ENCODE results near the gene WWP2. TPM values are rescaled to one million over a fixed set of nuclear protein-coding genes. Genes with fewer than 3 reads are reported as not detected.
"Not testable (repeated sequence)": the region's sequence is repeated elsewhere in the genome, so short reads cannot be mapped to it uniquely, and the experiment has no call there.

The WWP2 gene
- polyA plus RNA-seq, 4 donors, result 32.4 to 44.6 (median 35.4) TPM

- Histone ChIP-seq H3K4me1 (ENCODE audit: control insufficient read depth in 3 of 3, insufficient read depth in 2 of 3, low read depth in 1 of 3, low read length in 2 of 3) (no peaks in the 10 kb centered on the region), H3K9me3 (ENCODE audit: control insufficient read depth in 2 of 2, insufficient read depth in 1 of 2, low read depth in 1 of 2, low read length in 1 of 2) (no peaks in the 10 kb centered on the region), H3K27me3 (ENCODE audit: control insufficient read depth in 3 of 3, insufficient read depth in 3 of 3, low read length in 3 of 3) (no peaks in the 10 kb centered on the region), H3K4me3 (ENCODE audit: low read depth in 1 of 3, low read length in 3 of 3) (no peak overlapping the region), H3K27ac (ENCODE audit: low read depth in 1 of 3, low read length in 2 of 3) (peak overlapping the region in 2 of 3 donors; percentile 40 to 86), H3K36me3 (ENCODE audit: control insufficient read depth in 3 of 3, insufficient read depth in 2 of 3, low read depth in 1 of 3, low read length in 3 of 3) (peaks cover 0 to 54% (median 3%) of the 10 kb centered on the region in 3 donors)
- DNase-seq, result peak in 1 of 2 donors; percentile 32
- 34 to 54% (median 38%) methylated on average over 10 of the region's 10 CpGs for WGBS, 3 donors
- FAIRE-seq, result no peak
These were observed 61.9 kb downstream of the WWP2 start for GRCh38 chr16:69823831-69824563.

GRCh38 chr16:69824564-69825142 is 62.5 kb downstream of the WWP2 start:
- FAIRE-seq; H3K4me1 ChIP-seq (ENCODE audit: control insufficient read depth in 3 of 3, insufficient read depth in 2 of 3, low read depth in 1 of 3, low read length in 2 of 3); H3K27me3 ChIP-seq (ENCODE audit: control insufficient read depth in 3 of 3, insufficient read depth in 3 of 3, low read length in 3 of 3); DNase-seq; H3K27ac ChIP-seq (ENCODE audit: low read depth in 1 of 3, low read length in 2 of 3); H3K9me3 ChIP-seq (ENCODE audit: control insufficient read depth in 2 of 2, insufficient read depth in 1 of 2, low read depth in 1 of 2, low read length in 1 of 2); H3K4me3 ChIP-seq (ENCODE audit: low read depth in 1 of 3, low read length in 3 of 3): not testable (repeated sequence)
- H3K36me3 ChIP-seq (ENCODE audit: control insufficient read depth in 3 of 3, insufficient read depth in 2 of 3, low read depth in 1 of 3, low read length in 3 of 3), result peaks cover 0 to 53% (median 3%) of the 10 kb centered on the region in 3 donors
- 82 to 92% (median 91%) methylated on average over 4 of the region's 4 CpGs for WGBS, 3 donors

- FAIRE-seq (no peak), DNase-seq (no peak)
- Histone ChIP-seq H3K27me3 (ENCODE audit: control insufficient read depth in 3 of 3, insufficient read depth in 3 of 3, low read length in 3 of 3) (no peaks in the 10 kb centered on the region), H3K9me3 (ENCODE audit: control insufficient read depth in 2 of 2, insufficient read depth in 1 of 2, low read depth in 1 of 2, low read length in 1 of 2) (no peaks in the 10 kb centered on the region), H3K4me3 (ENCODE audit: low read depth in 1 of 3, low read length in 3 of 3) (no peak overlapping the region), H3K27ac (ENCODE audit: low read depth in 1 of 3, low read length in 2 of 3) (no peak overlapping the region), H3K4me1 (ENCODE audit: control insufficient read depth in 3 of 3, insufficient read depth in 2 of 3, low read depth in 1 of 3, low read length in 2 of 3) (peaks cover 0 to 17% (median 0%) of the 10 kb centered on the region in 3 donors), H3K36me3 (ENCODE audit: control insufficient read depth in 3 of 3, insufficient read depth in 2 of 3, low read depth in 1 of 3, low read length in 3 of 3) (peaks cover 0 to 43% (median 3%) of the 10 kb centered on the region in 3 donors)
- WGBS, 3 donors, result 77 to 85% (median 77%) methylated on average over 5 of the region's 5 CpGs
These were observed 65.4 kb downstream of the WWP2 start for GRCh38 chr16:69827524-69827923.

GRCh38 chr16:69829338-69829737 is 67.2 kb downstream of the WWP2 start:
- FAIRE-seq (no peak), DNase-seq (no peak)
- Histone ChIP-seq H3K4me1 (ENCODE audit: control insufficient read depth in 3 of 3, insufficient read depth in 2 of 3, low read depth in 1 of 3, low read length in 2 of 3) (peaks cover 0 to 33% (median 4%) of the 10 kb centered on the region in 3 donors), H3K9me3 (ENCODE audit: control insufficient read depth in 2 of 2, insufficient read depth in 1 of 2, low read depth in 1 of 2, low read length in 1 of 2) (no peaks in the 10 kb centered on the region), H3K36me3 (ENCODE audit: control insufficient read depth in 3 of 3, insufficient read depth in 2 of 3, low read depth in 1 of 3, low read length in 3 of 3) (peaks cover 0 to 35% (median 3%) of the 10 kb centered on the region in 3 donors), H3K27ac (ENCODE audit: low read depth in 1 of 3, low read length in 2 of 3) (no peak overlapping the region), H3K4me3 (ENCODE audit: low read depth in 1 of 3, low read length in 3 of 3) (no peak overlapping the region), H3K27me3 (ENCODE audit: control insufficient read depth in 3 of 3, insufficient read depth in 3 of 3, low read length in 3 of 3) (no peaks in the 10 kb centered on the region)
- WGBS, 3 donors, result 94 to 100% (median 95%) methylated on average over 1 of the region's 1 CpG

- no peak for FAIRE-seq
- H3K4me1 ChIP-seq (ENCODE audit: control insufficient read depth in 3 of 3, insufficient read depth in 2 of 3, low read depth in 1 of 3, low read length in 2 of 3), result peaks cover 0 to 39% (median 4%) of the 10 kb centered on the region in 3 donors
These were observed 68.0 kb downstream of the WWP2 start for GRCh38 chr16:69830146-69830533.

GRCh38 chr16:69830534-69831211 is 68.5 kb downstream of the WWP2 start:
- peak overlapping the region; percentile 30 to 67 (median 61) for H3K27ac ChIP-seq (ENCODE audit: low read depth in 1 of 3, low read length in 2 of 3)
- DNase-seq (peak; percentile 28 to 55), FAIRE-seq (no peak)
- H3K27me3 ChIP-seq (ENCODE audit: control insufficient read depth in 3 of 3, insufficient read depth in 3 of 3, low read length in 3 of 3), result no peaks in the 10 kb centered on the region
- H3K4me1 ChIP-seq (ENCODE audit: control insufficient read depth in 3 of 3, insufficient read depth in 2 of 3, low read depth in 1 of 3, low read length in 2 of 3), result peaks cover 0 to 39% (median 4%) of the 10 kb centered on the region in 3 donors
- H3K4me3 ChIP-seq (ENCODE audit: low read depth in 1 of 3, low read length in 3 of 3), result no peak overlapping the region
- H3K9me3 ChIP-seq (ENCODE audit: control insufficient read depth in 2 of 2, insufficient read depth in 1 of 2, low read depth in 1 of 2, low read length in 1 of 2), result no peaks in the 10 kb centered on the region
- peaks cover 0 to 33% (median 4%) of the 10 kb centered on the region in 3 donors for H3K36me3 ChIP-seq (ENCODE audit: control insufficient read depth in 3 of 3, insufficient read depth in 2 of 3, low read depth in 1 of 3, low read length in 3 of 3)
- WGBS, 3 donors, result 57 to 62% (median 59%) methylated on average over 10 of the region's 10 CpGs

More at GRCh38 chr16:69830146-69830533, 68.0 kb downstream of the WWP2 start:
- H3K36me3 ChIP-seq (ENCODE audit: control insufficient read depth in 3 of 3, insufficient read depth in 2 of 3, low read depth in 1 of 3, low read length in 3 of 3), result peaks cover 0 to 35% (median 4%) of the 10 kb centered on the region in 3 donors
- no peaks in the 10 kb centered on the region for H3K27me3 ChIP-seq (ENCODE audit: control insufficient read depth in 3 of 3, insufficient read depth in 3 of 3, low read length in 3 of 3)
- no peaks in the 10 kb centered on the region for H3K9me3 ChIP-seq (ENCODE audit: control insufficient read depth in 2 of 2, insufficient read depth in 1 of 2, low read depth in 1 of 2, low read length in 1 of 2)
- no peak for DNase-seq
- H3K4me3 ChIP-seq (ENCODE audit: low read depth in 1 of 3, low read length in 3 of 3), result no peak overlapping the region
- peak overlapping the region in 1 of 3 donors; percentile 67 for H3K27ac ChIP-seq (ENCODE audit: low read depth in 1 of 3, low read length in 2 of 3)
- 97 to 98% (median 98%) methylated on average over 5 of the region's 5 CpGs for WGBS, 3 donors

GRCh38 chr16:69831212-69832123 is 69.3 kb downstream of the WWP2 start:
- Histone ChIP-seq H3K4me1 (ENCODE audit: control insufficient read depth in 3 of 3, insufficient read depth in 2 of 3, low read depth in 1 of 3, low read length in 2 of 3) (peaks cover 0 to 39% (median 4%) of the 10 kb centered on the region in 3 donors), H3K27ac (ENCODE audit: low read depth in 1 of 3, low read length in 2 of 3) (peak overlapping the region in 1 of 3 donors; percentile 67), H3K9me3 (ENCODE audit: control insufficient read depth in 2 of 2, insufficient read depth in 1 of 2, low read depth in 1 of 2, low read length in 1 of 2) (no peaks in the 10 kb centered on the region), H3K36me3 (ENCODE audit: control insufficient read depth in 3 of 3, insufficient read depth in 2 of 3, low read depth in 1 of 3, low read length in 3 of 3) (peaks cover 0 to 33% (median 4%) of the 10 kb centered on the region in 3 donors), H3K4me3 (ENCODE audit: low read depth in 1 of 3, low read length in 3 of 3) (no peak overlapping the region), H3K27me3 (ENCODE audit: control insufficient read depth in 3 of 3, insufficient read depth in 3 of 3, low read length in 3 of 3) (no peaks in the 10 kb centered on the region)
- FAIRE-seq (no peak), DNase-seq (peak; percentile 51 to 58)
- WGBS, 3 donors, result 57 to 77% (median 59%) methylated on average over 13 of the region's 13 CpGs

All from small intestine (tissue), 7 donors.